Measurements from ENCODE around the gene LRRC40.
"Not testable (repeated sequence)": the region's sequence is repeated elsewhere in the genome, so short reads cannot be mapped to it uniquely, and the experiment has no call there.

The LRRC40 gene

DNA sequence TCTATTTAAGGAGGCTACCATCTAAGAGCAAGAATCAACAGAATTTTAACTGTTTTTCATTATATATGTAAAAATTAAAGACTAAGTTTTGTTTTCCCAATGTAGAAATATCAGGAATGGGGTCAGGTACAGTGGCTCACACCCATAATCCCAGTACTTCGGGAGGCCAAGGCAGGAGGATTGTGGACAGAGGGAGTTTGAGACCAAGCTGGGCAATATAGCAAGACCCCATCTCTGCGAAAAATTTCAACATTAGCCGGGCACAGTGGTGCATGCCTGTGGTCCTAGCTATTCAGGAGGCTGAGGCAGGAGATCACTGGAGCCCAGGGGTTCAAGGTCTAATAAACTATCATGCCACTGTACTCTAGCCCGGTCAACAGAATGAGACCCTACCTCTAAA lies 5.3 kb downstream of the LRRC40 start:
- DNase-seq: no peak

DNA sequence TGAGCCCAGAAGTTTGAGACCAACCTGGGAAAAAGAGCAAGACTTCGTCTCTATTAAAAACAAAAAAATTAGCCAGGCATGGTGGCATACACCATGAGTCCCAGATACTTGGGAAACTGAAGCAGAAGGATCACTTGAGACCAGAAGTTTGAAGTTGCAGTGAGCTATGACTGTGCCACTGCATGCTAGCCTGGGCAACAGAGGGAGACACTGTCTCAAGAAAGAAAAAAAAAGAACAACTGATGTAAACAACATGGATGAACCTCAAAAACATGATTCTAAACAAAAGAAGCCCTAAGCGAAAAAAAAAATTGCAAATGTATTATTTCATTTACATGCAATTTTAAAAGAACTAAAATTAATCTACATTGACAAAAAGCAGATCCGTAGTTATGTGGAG lies 9.0 kb downstream of the LRRC40 start:
- DNase-seq: no peak

DNA sequence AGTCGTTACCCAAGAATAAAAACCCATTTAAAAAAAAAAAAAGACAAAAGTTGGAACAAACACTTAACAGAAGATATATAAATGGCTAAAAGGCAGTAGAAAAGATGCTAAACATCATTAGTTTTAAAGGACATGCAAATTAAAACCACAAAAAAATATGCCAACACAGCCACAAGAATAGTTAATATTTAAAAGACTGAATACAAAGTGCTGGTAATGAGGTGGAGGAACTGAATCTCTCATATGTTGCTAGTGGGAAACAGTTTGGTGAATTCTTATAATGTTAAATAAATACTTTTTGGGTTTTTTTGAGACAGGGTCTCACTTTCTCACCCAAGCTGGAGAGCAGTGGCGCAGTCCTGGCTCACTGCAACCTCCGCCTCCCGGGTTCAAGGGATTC lies 10.0 kb downstream of the LRRC40 start:
- DNase-seq: no peak

DNA sequence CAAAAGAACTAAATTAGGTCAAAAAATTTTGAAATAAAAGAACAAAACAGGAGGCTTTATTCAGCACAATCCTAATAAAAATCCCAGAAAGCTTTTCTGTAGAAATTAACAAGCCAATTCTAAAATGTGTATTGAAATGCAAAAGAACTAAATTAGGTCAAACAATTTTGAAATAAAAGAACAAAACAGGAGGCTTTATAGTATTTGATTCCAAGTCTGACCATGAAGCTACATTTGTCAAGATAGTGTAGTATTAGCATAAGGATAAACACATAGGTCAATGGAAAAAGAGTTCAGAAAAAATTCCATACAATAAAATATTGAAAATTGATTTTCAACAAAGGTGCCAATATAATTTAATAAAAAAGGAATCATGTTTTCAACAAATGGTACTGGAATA lies 10.8 kb downstream of the LRRC40 start:
- DNase-seq: no peak

DNA sequence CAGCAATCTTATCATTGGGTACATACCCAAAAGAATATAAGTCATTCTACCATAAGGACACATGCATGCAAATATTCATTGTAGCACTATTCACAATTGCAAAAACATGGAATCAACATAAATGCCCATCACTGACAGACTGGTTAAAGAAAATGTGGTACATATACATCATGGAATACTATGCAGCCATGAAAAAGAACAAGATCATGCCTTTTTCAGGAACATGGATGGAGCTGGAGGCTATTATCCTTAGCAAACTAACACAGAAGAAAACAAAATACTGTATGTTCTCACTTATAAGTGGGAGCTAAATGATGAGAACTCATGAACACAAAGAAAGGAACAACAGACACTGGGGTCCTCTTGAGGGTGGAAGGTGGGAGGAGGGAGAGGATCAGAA lies 12.9 kb downstream of the LRRC40 start:
- not testable (repeated sequence) for DNase-seq

DNA sequence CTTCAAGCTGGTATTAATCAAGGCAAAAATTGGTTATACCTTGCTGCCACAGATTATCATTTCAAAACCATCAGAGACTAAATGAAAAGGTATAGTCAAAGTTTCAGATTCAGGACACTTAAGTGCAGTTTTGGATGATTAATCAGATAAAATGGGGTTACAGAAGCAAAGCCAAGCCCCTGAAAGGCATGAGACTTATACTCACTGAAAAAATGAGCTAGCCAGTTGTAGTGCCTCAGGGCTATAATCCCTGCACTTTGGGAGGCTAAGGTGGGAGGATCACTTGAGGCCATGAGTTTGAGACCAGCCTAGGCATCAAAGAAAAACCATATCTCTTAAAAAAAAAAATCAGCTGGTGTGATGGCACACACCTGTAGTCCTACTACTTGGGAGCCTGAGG lies 15.2 kb downstream of the LRRC40 start:
- DNase-seq: no peak

DNA sequence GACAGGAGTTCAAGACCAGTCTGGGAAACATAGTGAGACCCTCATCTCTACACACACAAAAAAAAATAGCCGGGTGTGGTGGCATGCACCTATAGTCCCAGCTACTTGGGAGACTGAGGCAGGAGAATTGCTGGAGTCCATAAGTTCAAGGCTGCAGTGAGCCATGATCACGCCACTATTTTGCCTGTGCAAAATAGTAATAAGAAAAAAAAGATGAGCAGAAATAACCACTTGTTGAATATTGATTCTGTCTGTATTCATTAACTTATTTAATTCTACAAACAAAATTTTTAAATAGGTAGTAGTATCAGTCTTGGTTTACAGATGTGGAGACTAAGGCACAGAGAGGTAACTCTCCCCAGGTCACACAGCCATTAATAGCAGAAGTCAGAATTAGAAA lies 16.9 kb downstream of the LRRC40 start:
- DNase-seq: no peak

DNA sequence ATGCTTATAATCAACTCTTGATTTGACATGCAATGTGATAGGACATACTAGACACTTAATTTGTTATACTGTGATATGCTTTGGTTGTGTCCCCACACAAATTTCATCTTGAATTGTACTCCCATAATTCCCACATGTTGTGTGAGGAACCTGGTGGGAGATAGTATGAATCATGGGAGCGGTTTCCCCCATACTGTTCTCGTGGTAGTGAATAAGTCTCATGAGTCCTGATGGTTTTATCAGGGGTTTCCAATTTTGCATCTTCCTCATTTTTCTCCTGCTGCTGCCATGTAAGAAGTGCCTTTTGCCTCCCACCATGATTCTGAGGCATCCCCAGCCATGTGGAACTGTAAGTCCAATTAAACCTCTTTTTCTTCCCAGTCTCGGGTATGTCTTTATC lies 20.2 kb downstream of the LRRC40 start:
- not testable (repeated sequence) for DNase-seq

DNA sequence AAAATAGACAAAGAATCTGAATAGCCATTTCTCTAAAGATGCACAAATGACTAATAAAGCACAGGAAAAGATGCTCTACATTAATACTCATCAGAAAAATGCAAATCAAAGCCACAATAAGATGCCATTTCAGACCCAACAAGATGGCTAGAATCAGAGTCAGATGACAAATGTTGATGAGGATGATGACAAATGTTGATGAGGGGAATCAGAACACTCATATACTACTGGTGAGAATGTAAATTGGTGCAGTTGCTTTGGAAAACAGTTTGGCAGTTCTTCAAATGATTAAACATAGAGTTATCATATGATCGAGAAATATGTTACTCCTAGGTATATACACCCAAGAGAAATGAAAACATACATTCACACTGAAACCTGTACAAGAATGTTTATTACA lies 33.9 kb downstream of the LRRC40 start:
- no peak for DNase-seq

DNA sequence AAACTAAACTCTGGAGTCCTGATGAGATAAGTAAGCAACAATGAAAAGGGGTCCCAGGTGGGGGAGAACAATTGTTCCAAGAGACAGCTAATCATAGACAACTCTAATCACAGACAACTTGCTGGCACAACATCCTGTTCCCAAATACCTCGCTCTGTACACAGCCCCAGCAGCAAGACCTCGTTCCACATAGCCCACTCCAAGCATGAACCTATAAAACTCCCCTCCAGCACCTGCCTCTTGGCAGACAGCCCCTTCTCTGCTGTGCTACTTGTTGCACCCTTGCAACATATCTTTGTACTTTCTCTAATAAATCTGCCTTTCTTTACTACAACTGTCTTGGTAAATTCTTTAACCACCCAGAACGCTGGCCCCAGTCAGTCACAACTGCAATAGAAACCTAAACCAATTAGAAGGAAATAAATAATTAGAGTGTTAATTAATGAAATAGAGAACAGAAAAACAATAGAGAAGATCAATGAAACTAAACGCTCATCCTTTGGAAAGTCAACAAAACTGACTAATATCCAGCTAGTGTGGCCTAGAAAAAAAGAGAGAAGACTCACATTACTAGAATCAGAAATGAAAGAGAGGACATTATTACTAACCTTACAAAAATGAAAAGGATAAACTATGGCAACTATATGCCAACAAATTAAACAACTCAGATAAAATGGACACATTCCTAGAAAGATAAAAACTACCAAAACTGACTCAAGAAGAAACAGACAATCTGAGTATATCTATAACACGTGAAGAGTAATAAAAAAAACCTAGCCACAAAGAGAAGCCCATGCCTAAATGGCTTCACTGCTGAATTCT lies 36.1 kb downstream of the LRRC40 start:
- DNase-seq: no peak

DNA sequence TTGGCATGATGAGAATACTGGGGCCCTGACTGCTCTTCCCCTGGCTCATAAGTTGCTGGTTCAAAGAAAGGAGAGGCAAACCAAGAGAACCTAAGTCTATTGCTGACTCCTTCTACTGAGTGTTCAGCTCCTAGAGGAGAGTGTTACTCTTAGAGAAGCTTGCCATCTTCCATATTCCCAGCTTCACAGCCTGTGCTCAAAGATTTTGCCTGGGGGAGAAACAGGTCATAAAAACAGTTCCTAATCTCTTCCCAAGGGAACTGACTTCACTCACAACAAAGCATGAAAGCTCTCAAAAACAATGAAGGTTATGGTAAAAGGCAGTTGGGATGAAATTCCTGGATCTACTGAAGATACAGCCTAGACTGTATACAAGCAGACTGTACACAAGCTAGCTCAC lies 37.1 kb downstream of the LRRC40 start:
- DNase-seq: no peak

DNA sequence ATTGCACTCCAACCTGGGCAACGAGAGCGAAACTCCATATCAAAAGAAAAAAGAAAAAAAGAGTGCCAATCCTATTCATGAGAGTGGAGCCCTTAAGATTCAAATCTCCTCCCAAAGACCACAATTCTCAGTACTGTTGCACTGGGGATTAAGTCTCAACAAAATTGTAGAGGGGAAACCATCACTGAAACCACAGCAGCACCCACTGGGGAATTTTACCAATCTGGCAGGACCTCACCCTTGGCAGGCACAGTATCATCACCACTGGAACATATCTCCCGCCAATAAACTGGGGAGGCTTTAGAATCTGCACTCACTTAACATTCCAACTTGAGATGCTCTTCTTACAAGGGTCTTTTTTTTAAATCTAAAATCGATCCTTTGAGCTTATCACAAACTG lies 41.0 kb downstream of the LRRC40 start:
- no peak for DNase-seq

DNA sequence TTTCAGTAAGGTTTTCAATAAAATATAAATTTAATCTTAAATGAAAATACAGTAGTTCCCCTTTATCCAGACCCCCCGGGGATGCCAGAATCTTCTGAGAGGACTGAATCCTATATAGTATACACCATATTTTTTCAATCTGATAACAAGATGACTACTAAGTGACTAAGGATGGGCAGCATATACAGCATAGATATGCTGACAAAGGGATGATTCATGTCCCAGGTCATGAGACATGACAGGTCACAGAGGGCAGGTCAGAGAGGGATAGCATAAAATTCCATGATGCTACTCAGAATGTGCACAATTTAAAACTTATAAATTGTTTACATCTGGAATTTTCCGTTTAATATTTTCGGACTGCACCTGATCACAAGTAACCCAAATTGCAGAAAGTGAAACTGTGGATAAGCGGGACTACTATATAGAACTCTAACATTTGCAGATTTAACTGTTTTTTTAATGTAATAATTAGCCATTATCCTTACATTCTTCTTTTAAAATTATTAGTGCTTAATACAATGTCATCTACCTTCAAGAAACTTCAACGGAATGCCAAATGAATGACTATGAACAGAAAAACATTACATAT lies 48.8 kb downstream of the LRRC40 start:
- DNase-seq: no peak

DNA sequence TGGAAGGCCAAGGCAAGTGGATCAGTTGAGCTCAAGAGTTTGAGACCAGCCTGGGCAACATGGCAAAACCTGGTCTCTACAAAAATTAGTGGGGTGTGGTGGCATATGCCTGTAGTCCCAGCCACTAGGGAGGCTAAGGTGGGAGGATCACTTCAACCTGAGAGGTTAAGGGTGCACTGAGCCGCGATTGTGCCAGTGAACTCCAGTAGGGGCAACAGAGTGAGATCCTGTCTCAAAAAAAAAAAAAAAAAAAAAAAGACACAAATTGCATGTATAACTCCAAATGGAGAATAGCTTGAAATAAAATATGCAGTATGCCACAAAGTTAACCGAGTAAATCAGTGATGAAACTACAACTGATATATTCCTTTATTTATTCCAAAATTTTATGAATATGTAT lies 51.6 kb downstream of the LRRC40 start:
- DNase-seq: no peak

DNA sequence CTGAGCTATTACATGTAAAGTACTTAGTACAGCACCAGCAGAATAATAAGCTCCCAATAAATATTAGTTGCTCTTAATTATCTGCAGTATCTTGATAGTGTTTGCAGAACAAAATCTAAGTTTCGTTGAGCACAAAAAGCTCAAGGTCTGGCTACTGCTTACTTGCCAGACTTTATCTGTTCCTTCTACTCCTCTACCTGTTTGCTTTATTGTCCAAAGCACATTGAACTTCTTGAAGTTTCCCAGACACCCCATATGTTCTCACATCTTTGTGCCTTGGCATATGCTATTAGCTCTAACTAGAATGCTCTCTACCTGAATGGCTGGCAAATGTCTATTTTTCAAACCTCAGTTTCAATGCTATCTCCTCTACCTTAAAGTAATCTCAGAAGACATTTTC lies 54.9 kb downstream of the LRRC40 start:
- no peak for DNase-seq

DNA sequence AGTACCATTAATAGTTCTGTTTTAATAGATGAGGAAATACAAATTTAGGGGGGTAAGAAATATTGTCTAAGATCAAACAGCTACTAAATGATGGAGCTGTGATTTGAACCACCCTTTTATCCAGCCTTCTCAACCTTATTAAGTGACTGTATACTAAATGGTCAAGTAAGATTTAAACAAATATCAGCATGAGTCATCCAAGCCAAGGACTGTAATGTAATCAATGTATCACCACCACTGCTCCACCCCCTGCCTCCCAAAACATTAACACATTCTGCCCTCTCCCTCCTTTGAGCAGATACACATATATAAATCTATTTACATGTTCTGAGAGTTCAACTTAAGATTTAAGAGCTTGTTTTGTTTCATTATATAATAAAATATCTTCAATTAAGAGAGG lies 58.9 kb downstream of the LRRC40 start:
- no peak for DNase-seq

DNA sequence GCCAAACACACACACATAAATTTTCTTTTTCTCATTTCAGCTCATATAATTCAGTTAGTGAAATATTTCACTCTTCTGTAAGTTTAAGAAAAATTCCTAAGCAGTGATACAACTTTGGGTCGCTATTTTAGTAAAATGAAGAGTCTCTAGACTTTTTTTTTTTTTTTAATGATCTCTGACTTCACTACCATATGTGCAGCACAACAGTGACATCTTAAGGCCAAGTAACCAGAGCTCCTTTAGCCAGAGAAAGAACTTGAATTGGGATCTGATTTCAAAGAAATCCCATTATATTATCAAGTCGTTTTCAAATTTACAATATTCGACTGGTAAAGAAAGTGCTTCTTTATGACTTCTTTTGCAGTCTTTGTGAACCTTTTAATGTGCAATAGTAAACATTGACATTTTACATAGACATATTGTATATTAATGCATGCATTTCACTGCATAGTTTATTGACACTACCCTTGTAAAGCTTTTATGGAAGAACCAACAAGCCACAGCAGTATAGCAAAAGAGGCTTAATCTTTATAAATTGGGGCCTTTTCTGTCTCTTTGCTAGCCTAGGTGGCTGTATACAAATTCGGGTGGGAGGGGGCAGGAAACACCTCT lies 62.2 kb downstream of the LRRC40 start:
- no peak for DNase-seq

DNA sequence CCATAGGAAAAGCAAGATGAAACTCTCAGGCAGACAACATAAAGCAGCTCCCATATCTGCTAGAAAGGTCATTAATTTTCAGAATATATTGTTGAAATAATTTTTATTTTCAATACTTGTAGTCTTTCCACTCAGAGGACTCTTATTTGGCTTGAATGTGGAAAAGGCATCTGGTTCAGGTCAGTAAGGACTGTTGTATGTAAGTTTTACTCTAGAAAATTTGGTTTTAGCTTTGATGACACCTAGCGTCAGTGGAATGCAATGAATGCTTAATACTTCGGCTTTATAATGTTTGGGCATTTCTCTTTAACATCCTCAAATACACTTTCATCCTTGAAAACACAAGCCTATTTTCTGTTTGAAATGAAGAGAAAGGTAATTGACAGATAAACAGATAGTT lies 63.3 kb downstream of the LRRC40 start:
- no peak for DNase-seq

DNA sequence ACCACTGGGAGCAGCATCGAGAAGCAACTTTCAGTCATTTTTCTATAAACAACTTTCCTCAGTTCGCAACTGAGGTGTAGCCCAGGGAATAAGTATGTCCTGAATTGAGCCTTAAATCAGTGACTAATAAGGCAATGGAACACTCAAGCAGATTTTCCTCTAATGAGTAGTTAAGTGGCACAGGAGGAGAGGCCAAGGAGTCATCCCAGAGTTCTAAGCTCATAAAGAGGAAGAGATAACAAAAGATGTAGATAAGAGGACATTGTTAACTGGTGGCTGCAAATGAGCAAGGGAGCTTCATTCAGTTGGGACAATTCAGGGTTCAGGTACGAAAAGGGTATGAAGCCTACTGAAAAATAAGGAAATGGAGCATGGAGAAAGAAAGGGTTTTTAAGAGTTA lies 64.5 kb downstream of the LRRC40 start:
- DNase-seq: no peak

DNA sequence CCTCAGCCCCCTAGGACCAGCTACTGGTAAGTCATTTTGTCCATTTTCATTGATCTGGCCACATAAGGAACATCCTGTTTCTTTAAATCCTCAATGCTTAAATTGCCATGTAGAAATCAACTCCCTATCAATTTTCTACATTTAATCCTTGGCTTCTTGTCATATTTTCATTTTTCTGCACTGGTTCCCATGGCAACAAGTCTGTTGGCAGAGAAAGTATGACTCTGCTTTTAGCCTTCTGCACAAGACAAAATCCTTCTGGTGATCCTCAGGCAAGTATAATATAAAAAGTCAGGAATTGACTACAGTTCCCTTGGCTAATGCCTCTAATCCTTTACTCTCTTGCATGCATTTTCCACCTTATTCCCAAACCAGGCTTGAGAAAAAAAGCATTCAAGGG lies 65.0 kb downstream of the LRRC40 start:
- DNase-seq: no peak

DNA sequence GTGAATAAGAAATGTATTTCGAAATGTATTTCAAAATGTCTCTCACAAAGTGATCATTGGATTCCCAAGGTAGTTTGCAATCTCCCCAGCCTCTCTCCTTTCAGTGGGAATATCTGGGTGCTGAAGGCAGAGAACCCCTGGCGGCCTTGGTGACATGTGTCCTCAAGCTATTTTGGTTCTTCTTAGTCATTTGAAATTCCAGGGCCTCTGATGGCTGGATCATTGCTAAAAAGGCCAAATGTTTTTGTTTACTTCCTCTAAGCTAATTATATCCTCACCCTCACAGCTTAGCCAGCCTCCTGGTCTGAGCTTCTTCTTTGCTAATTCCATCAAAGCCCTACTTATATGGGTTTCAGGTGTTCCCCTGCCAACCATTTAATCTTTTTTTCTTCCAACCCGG lies 71.2 kb downstream of the LRRC40 start:
- DNase-seq: no peak

DNA sequence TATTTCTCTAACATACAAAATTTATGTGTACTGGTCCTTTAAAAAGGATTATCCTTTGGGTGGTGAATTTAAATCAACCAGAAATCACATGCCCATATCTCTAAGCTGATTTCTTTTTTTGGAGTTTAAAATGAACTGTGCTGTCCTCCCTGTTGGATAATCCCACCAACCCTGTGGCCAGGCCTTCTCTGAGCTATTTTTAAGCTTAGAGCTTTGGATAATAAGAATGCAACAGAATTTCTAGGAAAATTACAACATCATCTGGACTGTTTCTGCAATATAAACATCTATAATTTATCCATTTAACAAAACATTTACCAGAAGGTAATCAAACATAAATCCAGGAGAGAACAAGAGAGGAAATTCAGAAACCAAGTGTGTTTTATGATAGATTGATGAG lies 88.3 kb downstream of the LRRC40 start:
- DNase-seq: no peak

DNA sequence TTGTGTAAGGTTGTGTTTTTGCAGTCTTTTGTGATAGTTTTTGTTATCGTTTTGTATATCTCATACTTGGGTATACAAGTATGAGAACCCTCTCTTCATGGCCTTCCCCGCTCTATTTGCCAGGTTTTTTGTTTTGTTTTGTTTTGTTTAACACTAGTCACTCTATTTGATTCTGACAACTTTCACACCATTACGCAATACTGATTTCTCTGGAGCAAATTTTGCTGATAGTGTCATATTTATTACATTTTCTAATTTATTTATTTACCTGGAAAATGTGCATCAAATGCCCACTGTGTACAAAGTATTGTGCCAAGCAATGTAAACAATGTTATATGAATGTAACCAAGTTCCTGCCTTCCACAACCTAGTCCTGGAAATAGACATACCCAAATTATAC lies 90.1 kb downstream of the LRRC40 start:
- DNase-seq: no peak

DNA sequence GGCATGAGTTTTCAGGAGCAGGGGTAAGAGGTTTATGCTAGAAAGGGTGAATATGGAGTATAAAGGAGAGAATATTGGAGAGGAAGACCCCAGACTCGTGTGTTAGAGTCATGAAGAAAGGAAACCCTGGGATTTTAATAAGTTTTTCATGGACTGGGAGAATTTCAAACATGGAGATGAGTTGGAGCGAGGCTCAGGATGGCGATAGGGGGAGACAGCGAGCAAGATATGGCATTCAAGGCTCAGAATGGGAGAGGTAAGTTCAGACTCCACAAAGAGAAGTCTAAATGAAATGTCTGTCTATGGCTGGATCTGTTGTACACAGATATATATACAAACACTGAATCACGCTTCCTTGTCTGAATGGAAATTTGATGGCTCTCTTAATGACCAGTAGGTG lies 92.5 kb downstream of the LRRC40 start:
- DNase-seq: no peak

DNA sequence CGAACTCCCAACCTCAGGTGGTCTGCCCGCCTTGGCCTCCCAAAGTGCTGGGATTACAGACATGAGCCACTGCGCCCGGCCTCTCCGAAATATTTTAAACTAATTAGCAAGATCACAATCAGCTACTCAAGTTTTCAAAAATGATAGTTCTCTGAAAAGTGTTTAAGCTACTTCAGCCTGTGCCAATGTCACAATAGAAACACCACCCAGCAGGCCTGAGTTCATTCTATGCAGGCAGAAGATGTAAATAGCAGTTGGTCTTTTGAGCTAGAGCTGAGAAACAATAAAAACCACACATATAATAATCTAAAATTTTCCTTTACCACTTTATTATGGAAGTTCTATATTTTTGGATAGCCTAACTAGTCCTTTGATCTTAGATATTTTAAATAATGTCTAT lies 96.1 kb downstream of the LRRC40 start:
- no peak for DNase-seq

All from CD4-positive, alpha-beta T cell treated with Interleukin-4 for 1 hour (primary cell).